GM21526 (cell line): ENCODE measurements around the gene TBC1D32.

ENCODE experiments used
- ATAC-seq: cut with Tn5 transposase; IDR thresholded peaks from one replicate; pipeline ENCODE4 v1.9.1; 2021; ENCODE audit warnings: moderate library complexity; ENCODE audit not compliant: unreplicated experiment, low FRiP score

Gene TBC1D32

DNA sequence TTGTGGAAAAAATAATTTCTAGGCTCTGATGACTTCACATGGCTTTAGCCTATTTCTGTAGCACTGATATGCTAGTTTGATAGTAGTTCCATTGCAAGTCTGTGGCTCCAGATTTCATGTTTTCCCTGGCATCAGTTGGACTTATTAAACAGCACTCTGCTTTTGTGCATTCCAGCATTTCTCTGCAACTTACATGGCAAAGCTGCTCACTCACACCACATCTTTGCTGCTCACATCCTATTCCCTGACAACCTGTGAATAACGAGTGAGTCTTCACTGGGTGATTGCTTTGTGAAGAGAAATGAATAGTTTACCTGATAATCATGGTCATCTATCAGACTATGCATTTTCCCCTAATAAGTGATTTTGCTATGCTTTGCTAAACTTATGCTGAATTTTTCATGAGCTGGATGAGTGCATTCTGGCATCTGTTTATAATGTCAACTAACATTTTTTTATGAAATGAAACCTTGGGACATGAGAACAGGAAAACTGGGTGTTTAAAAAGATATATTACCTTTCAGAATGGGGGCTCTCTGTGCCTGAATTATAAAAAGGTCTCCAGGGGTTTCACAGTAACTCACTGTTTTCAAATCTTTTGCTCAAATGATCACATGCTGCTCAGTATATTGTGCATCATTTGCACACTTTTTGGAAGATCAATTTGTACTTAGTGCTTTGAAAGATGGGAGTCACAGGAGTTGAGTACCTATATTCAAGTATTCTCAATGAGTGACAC lies 301.8 kb downstream of the TBC1D32 start:
- no peak for ATAC-seq
